GM23248 (cell line): ENCODE results near the gene SLC12A6. TPM values are rescaled to one million over a fixed set of nuclear protein-coding genes. Genes with fewer than 3 reads are reported as not detected.

Experiments
- DNase-seq: peaks from one replicate; pipeline ENCODE4 v3.0.0-alpha.2; 2015
- H2AFZ ChIP-seq: fragments of 200-600 bp; sonication (generic); 2 replicates; pipeline ENCODE4 v1.6.1; 2016; ENCODE audit warnings: antibody characterized with exemption
- H3F3A ChIP-seq: fragments of 200-600 bp; sonication (generic); 2 replicates; pipeline ENCODE4 v1.6.1; 2016; ENCODE audit warnings: mild to moderate bottlenecking, antibody characterized with exemption, mixed run types; ENCODE audit not compliant: insufficient read depth
- H3K27ac ChIP-seq: fragments of 200-600 bp; sonication (generic); 2 replicates; pipeline ENCODE4 v1.5.1; 2016; ENCODE audit warnings: mild to moderate bottlenecking
- H3K27me3 ChIP-seq: fragments of 200-600 bp; sonication (generic); replicated peaks from 2 replicates; pipeline ENCODE4 v1.6.1; 2016; ENCODE audit warnings: mild to moderate bottlenecking; ENCODE audit not compliant: insufficient read depth
- H3K36me3 ChIP-seq: fragments of 200-600 bp; sonication (generic); 2 replicates; pipeline ENCODE4 v1.6.1; 2016; ENCODE audit warnings: low read depth, mild to moderate bottlenecking
- H3K4me1 ChIP-seq: fragments of 200-600 bp; sonication (generic); 2 replicates; pipeline ENCODE4 v1.6.1; 2016; ENCODE audit warnings: mild to moderate bottlenecking; ENCODE audit not compliant: insufficient read depth
- H3K4me2 ChIP-seq: fragments of 200-600 bp; sonication (generic); one replicate; pipeline ENCODE4 v1.6.1; 2016; ENCODE audit warnings: mild to moderate bottlenecking; ENCODE audit not compliant: unreplicated experiment
- H3K4me3 ChIP-seq: fragments of 200-600 bp; sonication (generic); 2 replicates; pipeline ENCODE4 v1.5.1; 2016; ENCODE audit warnings: mild to moderate bottlenecking
- H3K79me2 ChIP-seq: fragments of 200-600 bp; sonication (generic); 2 replicates; pipeline ENCODE4 v1.6.1; 2016; ENCODE audit warnings: mild to moderate bottlenecking; ENCODE audit not compliant: insufficient read depth
- H3K9ac ChIP-seq: fragments of 200-600 bp; sonication (generic); 2 replicates; pipeline ENCODE4 v1.6.1; 2016; ENCODE audit warnings: mild to moderate bottlenecking
- H3K9me2 ChIP-seq: fragments of 200-600 bp; sonication (generic); 2 replicates; pipeline ENCODE4 v1.6.1; 2016; ENCODE audit warnings: mixed run types, mild to moderate bottlenecking, moderate library complexity; ENCODE audit not compliant: insufficient read depth
- H3K9me3 ChIP-seq: fragments of 200-600 bp; sonication (generic); one replicate; pipeline ENCODE4 v1.6.1; 2017; ENCODE audit warnings: low read depth
- H4K20me1 ChIP-seq: fragments of 200-600 bp; sonication (generic); 2 replicates; pipeline ENCODE4 v1.6.0; 2016; ENCODE audit not compliant: insufficient read depth
- EZH2 ChIP-seq: fragments of 200-600 bp; sonication (generic); IDR thresholded peaks from 2 replicates; pipeline ENCODE4 v1.6.1; 2018; ENCODE audit warnings: antibody characterized with exemption, mild to moderate bottlenecking; ENCODE audit not compliant: insufficient read depth, poor library complexity, severe bottlenecking
- EZH2phosphoT487 ChIP-seq: fragments of 200-600 bp; sonication (generic); IDR thresholded peaks from 2 replicates; pipeline ENCODE4 v1.6.1; 2018; ENCODE audit warnings: antibody characterized with exemption, moderate library complexity, mild to moderate bottlenecking, low read depth; ENCODE audit not compliant: insufficient read depth
- WGBS, 2 experiments: methylation state at CpG; one replicate each; pipeline ENCODE4 v1.1.6; 2015 to 2017; ENCODE audit warnings: low lambda C conversion rate in 2 of 2, low coverage in 1 of 2; ENCODE audit errors: missing lambda C conversion rate in 2 of 2; 5-methylcytosine and 5-hydroxymethylcytosine counted together
- in situ Hi-C: fragments of 300-500 bp; cut with MboI; formaldehyde crosslinking; loops from 2 replicates; pipeline ENCODE4 v1.15.0; 2020
- polyA plus RNA-seq: library from polyadenylated mRNA; unstranded; fragments of >200 nt; fragmentation: Nextera tagmentation; extraction: Ambion mirVana; gene quantifications from 2 replicates; pipeline ENCODE4 v1.2.1, GENCODE V29; 2016
- total RNA-seq: library from RNA; depleted of rRNA; stranded (reverse); fragments of >200 nt; shearing (Covaris generic); gene quantifications from 2 replicates; pipeline ENCODE4 v1.2.3, GENCODE V29; 2014

SLC12A6 gene
- total and polyA plus RNA-seq, 2 experiments from 2014 or later, result 4.3 to 19.2 TPM

DNA sequence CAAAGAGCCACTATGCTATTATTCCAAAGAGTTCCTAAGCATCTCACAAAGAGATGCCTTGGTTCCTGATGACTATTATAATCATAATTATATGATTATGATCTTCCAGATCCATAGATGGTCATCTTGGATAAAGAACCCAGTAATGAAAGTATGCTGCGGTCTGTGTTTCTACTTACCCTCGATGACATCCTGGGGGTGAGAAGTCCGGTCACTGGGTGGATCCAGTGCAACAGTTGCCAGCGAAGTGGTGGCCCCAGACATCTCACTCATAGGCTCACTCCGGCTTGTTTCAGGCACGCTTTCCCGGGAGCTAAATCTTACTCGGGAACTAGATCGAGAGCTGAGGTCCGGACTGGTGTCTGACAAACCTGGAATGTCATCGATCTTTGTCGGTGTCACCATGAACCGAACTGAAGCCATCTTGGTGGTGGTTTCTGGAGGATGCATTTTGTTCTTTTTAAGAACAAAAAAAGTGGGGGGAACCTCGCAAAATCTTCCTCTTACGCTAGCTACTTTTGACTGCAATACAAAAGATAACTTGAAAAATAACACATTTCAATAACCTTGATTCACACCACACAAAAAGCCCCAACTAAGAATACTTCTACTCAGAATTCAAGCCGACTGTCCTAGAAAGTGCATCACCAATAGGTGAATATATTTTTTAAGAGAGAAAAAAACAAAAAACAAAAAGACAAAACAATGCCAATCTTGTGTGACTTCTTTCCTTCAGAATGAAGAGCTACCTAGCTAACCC is 1.2 kb downstream of the SLC12A6 start:
- peaks cover 41% of the 10 kb centered on the region for H3K4me1 ChIP-seq
- H4K20me1 ChIP-seq, result no peaks in the 10 kb centered on the region
- no peaks in the 10 kb centered on the region for H3K27me3 ChIP-seq
- H3F3A ChIP-seq, result peaks cover 53% of the 10 kb centered on the region
- no peak for DNase-seq
- peak overlapping the region; percentile 79; the same call in 1 of the 2 replicates for H3K9ac ChIP-seq
- peaks cover 20% of the 10 kb centered on the region for H3K36me3 ChIP-seq
- in situ Hi-C loops, result no loop called here
- TF ChIP-seq EZH2 (no peak), EZH2phosphoT487 (no peak)
- peak overlapping the region; percentile 90 for H3K4me3 ChIP-seq
- peak overlapping the region; percentile 89; the same call in 1 of the 2 replicates for H2AFZ ChIP-seq
- no peaks in the 10 kb centered on the region for H3K9me3 ChIP-seq
- no peaks in the 10 kb centered on the region for H3K9me2 ChIP-seq
- peaks cover 46% of the 10 kb centered on the region for H3K79me2 ChIP-seq
- 0 out of 2 replicates have a peak overlapping the region, but pooled peaks have one; percentile 68 for H3K27ac ChIP-seq
- H3K4me2 ChIP-seq, result peak overlapping the region; percentile 72
- 93 to 95% methylated on average over 16 of the region's 16 CpGs for WGBS, 2 experiments

DNA sequence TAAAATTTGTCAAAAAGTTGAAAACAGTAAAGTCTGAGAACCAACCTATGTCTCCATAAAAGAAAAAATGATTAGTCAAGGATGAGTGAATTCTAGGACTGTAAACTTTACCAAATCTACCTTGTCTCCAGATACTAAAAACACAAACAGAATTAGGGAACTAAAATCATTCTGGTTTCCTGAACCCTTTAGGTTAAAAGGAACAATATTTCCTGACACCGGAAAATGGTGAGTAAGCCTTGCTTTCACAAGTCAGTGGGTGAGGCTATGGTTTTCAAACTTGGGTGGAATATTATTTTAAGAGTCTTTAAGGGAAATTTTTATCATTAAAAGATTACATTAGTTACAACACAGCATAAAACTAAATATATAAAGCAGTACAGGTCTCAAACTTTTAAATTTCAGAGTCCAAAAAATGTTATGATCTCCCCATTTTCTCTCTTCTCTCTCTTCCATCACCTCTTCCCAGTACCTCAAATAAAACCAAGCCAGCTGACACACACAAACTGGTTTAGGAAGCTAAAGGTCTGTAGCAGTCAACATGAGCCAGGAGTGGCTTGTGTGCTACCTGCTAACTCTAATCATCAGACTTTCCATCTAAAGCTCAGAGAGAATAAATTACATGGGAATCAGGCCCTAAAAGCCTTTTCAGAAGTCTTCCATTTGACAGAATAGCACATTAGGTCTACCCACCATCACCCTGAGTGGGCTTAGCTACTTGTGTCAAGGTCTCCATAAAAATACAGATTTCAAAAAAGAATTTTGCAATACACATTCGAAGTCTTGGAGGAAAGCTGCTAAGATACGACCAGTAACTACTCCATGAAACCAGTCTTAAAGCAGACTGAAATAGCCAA is 2.2 kb downstream of the SLC12A6 start:
- Histone ChIP-seq H3K4me1 (peaks cover 41% of the 10 kb centered on the region), H3K9me2 (no peaks in the 10 kb centered on the region), H3K9ac (peak overlapping the region; percentile 32), H3K79me2 (peaks cover 36% of the 10 kb centered on the region), H3K27me3 (no peaks in the 10 kb centered on the region), H3F3A (peaks cover 52% of the 10 kb centered on the region), H3K36me3 (peaks cover 12% of the 10 kb centered on the region; the same call in 1 of the 2 replicates), H3K4me3 (peak overlapping the region; percentile 90), H4K20me1 (no peaks in the 10 kb centered on the region), H3K4me2 (peak overlapping the region; percentile 72), H3K9me3 (no peaks in the 10 kb centered on the region), H3K27ac (peak overlapping the region; percentile 68), H2AFZ (peak overlapping the region; percentile 63)
- TF ChIP-seq EZH2phosphoT487 (no peak), EZH2 (no peak)
- WGBS, 2 experiments, result 61 to 62% methylated on average over 3 of the region's 3 CpGs
- DNase-seq, result peak; percentile 61
- in situ Hi-C loops, result no loop called here

DNA sequence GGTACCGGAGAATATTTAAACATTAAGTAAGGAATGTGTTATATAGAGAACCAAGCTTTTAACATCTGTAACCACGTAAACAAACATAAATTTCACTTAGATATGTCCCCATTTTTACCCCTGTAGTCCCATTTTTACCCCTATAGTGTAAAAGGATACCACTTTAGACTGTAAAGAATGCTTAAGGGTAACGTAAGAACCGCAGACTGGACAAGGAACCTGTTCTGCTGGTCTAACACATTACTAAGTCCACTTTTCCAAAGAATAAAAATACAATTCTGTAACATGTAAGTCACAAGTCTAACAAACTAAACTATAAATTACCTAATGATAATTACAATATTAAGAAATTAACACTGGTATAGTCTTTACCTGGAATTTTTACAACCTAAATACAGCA is 2.9 kb downstream of the SLC12A6 start:
- Histone ChIP-seq H3F3A (peaks cover 44% of the 10 kb centered on the region), H3K4me1 (peaks cover 36% of the 10 kb centered on the region), H3K79me2 (peaks cover 29% of the 10 kb centered on the region), H3K4me3 (peak overlapping the region; percentile 90), H3K9me3 (no peaks in the 10 kb centered on the region), H3K27me3 (no peaks in the 10 kb centered on the region), H3K9me2 (no peaks in the 10 kb centered on the region), H3K27ac (peak overlapping the region; percentile 68), H4K20me1 (no peaks in the 10 kb centered on the region), H3K36me3 (peaks cover 4% of the 10 kb centered on the region; the same call in 1 of the 2 replicates), H3K4me2 (peak overlapping the region; percentile 72), H2AFZ (peak overlapping the region; percentile 63), H3K9ac (peak overlapping the region; percentile 32)
- TF ChIP-seq EZH2, result no peak
- 94 to 96% methylated on average over 4 of the region's 4 CpGs for WGBS, 2 experiments
- in situ Hi-C loops, result no loop called here
- no peak for DNase-seq

DNA sequence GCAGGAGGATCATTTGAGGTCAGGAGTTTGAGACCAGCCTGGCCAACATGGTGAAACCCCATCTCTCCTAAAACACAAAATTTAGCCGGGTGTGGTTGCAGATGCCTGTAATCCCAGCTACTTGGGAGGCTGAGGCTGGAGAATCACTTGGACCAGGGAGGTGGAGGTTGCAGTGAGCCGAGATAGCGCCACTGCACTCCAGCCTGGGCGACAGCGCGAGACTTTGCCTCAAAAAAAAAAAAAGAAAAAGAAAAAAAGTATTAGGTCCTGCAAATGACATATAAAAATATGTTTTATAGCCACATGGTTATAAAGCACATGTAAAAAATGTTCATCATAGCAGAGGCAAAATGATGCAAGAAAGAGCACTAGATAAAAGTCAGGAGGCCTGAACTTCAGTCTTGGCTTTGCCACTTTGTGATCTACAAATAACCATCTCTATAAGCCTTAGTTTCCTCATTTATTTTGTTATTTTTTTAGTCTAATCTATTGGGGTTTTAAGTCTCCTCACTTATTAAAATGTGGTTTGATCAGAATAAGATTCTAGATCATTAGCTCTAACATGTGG is 4.9 kb downstream of the SLC12A6 start:
- Histone ChIP-seq H3K9me2 (no peaks in the 10 kb centered on the region), H3K79me2 (peaks cover 27% of the 10 kb centered on the region), H3K36me3 (no peaks in the 10 kb centered on the region), H3K4me1 (peaks cover 32% of the 10 kb centered on the region), H3K9ac (no peak overlapping the region), H3F3A (peaks cover 29% of the 10 kb centered on the region), H3K4me2 (no peak overlapping the region), H3K27me3 (no peaks in the 10 kb centered on the region), H2AFZ (no peak overlapping the region), H4K20me1 (no peaks in the 10 kb centered on the region), H3K27ac (no peak overlapping the region), H3K9me3 (no peaks in the 10 kb centered on the region), H3K4me3 (no peak overlapping the region)
- in situ Hi-C loops, result no loop called here
- WGBS, 2 experiments, result 90 to 96% methylated on average over 4 to 6 of the region's 6 CpGs
- DNase-seq, result no peak
- TF ChIP-seq EZH2 (no peak), EZH2phosphoT487 (no peak)
